Thyroid gland (tissue), 4 donors: ENCODE results near the gene TEN1.

ENCODE experiments used
- CTCF ChIP-seq, 6 experiments: fragments of 200-600 bp in 3 of 6; fragments of 450-650 bp in 3 of 6; sonication (generic) in 3 of 6; IDR thresholded peaks; one replicate each; pipeline ENCODE4 v1.5.1; 2016 to 2019; ENCODE audit warnings: antibody characterized with exemption in 6 of 6, mild to moderate bottlenecking in 2 of 6, inconsistent platforms in 1 of 6, moderate library complexity in 1 of 6
- POLR2A ChIP-seq, 2 donors: fragments of 450-650 bp; IDR thresholded peaks; one replicate each; pipeline ENCODE4 v1.6.1; 2017; ENCODE audit warnings: antibody characterized with exemption in 2 of 2, mild to moderate bottlenecking in 2 of 2, moderate library complexity in 1 of 2

GRCh38 chr17:75959051-75959838 lies 19.8 kb upstream of the TEN1 start:
- TF ChIP-seq POLR2A (IDR thresholded peaks at IDR 0.05) (no peak), CTCF (IDR thresholded peaks at IDR 0.05) (no peak)
